ENCODE data around the gene ZDHHC11.
"Not testable (repeated sequence)": the region's sequence is repeated elsewhere in the genome, so short reads cannot be mapped to it uniquely, and the experiment has no call there.

ZDHHC11 gene

GRCh38 chr5:856531-857425 lies 6.0 kb upstream of the ZDHHC11 start:
- no peak for TF ChIP-seq CTCF (IDR thresholded peaks at IDR 0.05; ENCODE audit: extremely low read depth, missing control alignments)
- DNase-seq (ENCODE audit: low spot score), result no peak

- no peak for DNase-seq (ENCODE audit: low spot score)
- no peak for TF ChIP-seq CTCF (IDR thresholded peaks at IDR 0.05; ENCODE audit: extremely low read depth, missing control alignments)
Observed at GRCh38 chr5:855771-856530, 5.2 kb upstream of the ZDHHC11 start.

GRCh38 chr5:854966-855743 lies 4.4 kb upstream of the ZDHHC11 start:
- DNase-seq (ENCODE audit: low spot score), result no peak
- TF ChIP-seq CTCF (IDR thresholded peaks at IDR 0.05; ENCODE audit: extremely low read depth, missing control alignments), result no peak

- no peak for DNase-seq (ENCODE audit: low spot score)
- TF ChIP-seq CTCF (IDR thresholded peaks at IDR 0.05; ENCODE audit: extremely low read depth, missing control alignments), result no peak
Observed at GRCh38 chr5:854217-854616, 3.4 kb upstream of the ZDHHC11 start.

GRCh38 chr5:853416-854090 lies 2.8 kb upstream of the ZDHHC11 start:
- not testable (repeated sequence) for DNase-seq (ENCODE audit: low spot score)

GRCh38 chr5:852431-853401 lies 1.9 kb upstream of the ZDHHC11 start:
- TF ChIP-seq CTCF (IDR thresholded peaks at IDR 0.05; ENCODE audit: extremely low read depth, missing control alignments), result no peak
- DNase-seq (ENCODE audit: low spot score), result no peak
